ENCODE results near the gene SNRPA.

DNA sequence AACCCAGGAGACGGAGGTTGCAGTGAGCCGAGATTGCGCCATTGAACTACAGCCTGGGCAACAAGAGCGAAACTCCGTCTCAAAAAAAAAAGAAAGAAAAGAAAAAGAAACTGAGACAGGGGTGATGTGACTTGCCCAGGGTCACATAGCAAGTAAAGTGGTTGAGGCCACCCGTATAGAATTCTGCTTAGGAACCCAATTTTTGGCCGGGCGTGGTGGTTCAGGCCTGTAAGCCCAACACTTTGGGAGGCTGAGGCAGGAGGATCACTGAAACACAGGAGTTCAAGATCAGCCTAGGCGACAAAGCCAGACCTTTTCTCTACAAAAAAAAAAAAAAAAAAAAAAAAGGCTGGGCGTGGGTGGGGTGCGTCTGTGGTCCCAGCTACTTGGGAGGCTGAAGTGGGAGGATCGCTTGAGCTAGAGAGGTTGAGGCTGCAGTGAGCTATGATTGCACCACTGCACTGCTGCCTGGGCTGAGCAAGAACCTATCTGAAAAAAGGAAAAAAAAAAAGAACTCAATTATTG, 1.3 kb downstream of the SNRPA start:
- TF ChIP-seq, protein P1, sequence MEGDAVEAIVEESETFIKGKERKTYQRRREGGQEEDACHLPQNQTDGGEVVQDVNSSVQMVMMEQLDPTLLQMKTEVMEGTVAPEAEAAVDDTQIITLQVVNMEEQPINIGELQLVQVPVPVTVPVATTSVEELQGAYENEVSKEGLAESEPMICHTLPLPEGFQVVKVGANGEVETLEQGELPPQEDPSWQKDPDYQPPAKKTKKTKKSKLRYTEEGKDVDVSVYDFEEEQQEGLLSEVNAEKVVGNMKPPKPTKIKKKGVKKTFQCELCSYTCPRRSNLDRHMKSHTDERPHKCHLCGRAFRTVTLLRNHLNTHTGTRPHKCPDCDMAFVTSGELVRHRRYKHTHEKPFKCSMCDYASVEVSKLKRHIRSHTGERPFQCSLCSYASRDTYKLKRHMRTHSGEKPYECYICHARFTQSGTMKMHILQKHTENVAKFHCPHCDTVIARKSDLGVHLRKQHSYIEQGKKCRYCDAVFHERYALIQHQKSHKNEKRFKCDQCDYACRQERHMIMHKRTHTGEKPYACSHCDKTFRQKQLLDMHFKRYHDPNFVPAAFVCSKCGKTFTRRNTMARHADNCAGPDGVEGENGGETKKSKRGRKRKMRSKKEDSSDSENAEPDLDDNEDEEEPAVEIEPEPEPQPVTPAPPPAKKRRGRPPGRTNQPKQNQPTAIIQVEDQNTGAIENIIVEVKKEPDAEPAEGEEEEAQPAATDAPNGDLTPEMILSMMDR (IDR thresholded peaks at IDR 0.05) = no peak
- TF ChIP-seq POLR2A (IDR thresholded peaks at IDR 0.05) (no peak), EP300 (IDR thresholded peaks at IDR 0.05) (no peak), POLR2AphosphoS5 (IDR thresholded peaks at IDR 0.05) (no peak)
